A549 (cell line): ENCODE data around the gene ZWILCH.

Experiments
- CTCF ChIP-seq: fragments of >200 bp; sonication (Bioruptor Twin); formaldehyde crosslinking; IDR thresholded peaks from 3 replicates; pipeline ENCODE4 v1.5.1; 2016
- JUN ChIP-seq, 2 experiments: fragments of >200 bp; sonication (Bioruptor Twin); formaldehyde crosslinking; IDR thresholded peaks; 2 replicates in 1 of 2; 3 replicates in 1 of 2; pipeline ENCODE4 v1.6.1; 2016 to 2017
- NPAS2 ChIP-seq: fragments of 250-450 bp; sonication (Bioruptor Pico); IDR thresholded peaks from 2 replicates; pipeline ENCODE4 v1.8.0; 2022; ENCODE audit warnings: mild to moderate bottlenecking, moderate library complexity, borderline replicate concordance
- NR3C1 ChIP-seq: fragments of >200 bp; sonication (Bioruptor Twin); formaldehyde crosslinking; IDR thresholded peaks from 3 replicates; pipeline ENCODE4 v1.6.1; 2017
- RAD21 ChIP-seq, 2 experiments: fragments of >200 bp in 1 of 2; sonication (Bioruptor Twin) in 1 of 2; formaldehyde crosslinking in 1 of 2; IDR thresholded peaks in 1 of 2; conservative IDR thresholded peaks in 1 of 2; 2 replicates in 1 of 2; 3 replicates in 1 of 2; pipeline ENCODE4 v1.6.1; 2012 to 2018; ENCODE audit warnings: inconsistent platforms in 1 of 2
- RCOR1 ChIP-seq: fragments of 150-350 bp; IDR thresholded peaks from 2 replicates; pipeline ENCODE4 v1.6.1; 2014; ENCODE audit warnings: antibody characterized with exemption, low read length, low read depth
- REST ChIP-seq: fragments of 200-600 bp; sonication (generic); IDR thresholded peaks from 2 replicates; pipeline ENCODE4 v1.6.1; 2016; ENCODE audit warnings: antibody characterized with exemption, mild to moderate bottlenecking, moderate library complexity
- RFX5 ChIP-seq: fragments of 450-650 bp; IDR thresholded peaks from 2 replicates; pipeline ENCODE4 v1.7.1; 2014; ENCODE audit warnings: antibody characterized with exemption, mild to moderate bottlenecking, moderate library complexity

GRCh38 chr15:66483131-66483566 lies 22.0 kb upstream of the ZWILCH start:
- TF ChIP-seq CTCF (no peak), RFX5 (no peak), RCOR1 (no peak), RAD21 (conservative IDR thresholded peaks at IDR 0.05 in 1 of 2, IDR thresholded peaks at IDR 0.05 in 1 of 2) (no peak), NR3C1 (no peak), JUN (IDR thresholded peaks at IDR 0.05) (no peak), REST (no peak), NPAS2 (CRISPR knock-in tag) (no peak)
